Measurements from ENCODE around the gene PPFIA2. TPM values are rescaled to one million over a fixed set of nuclear protein-coding genes. Genes with fewer than 3 reads are reported as not detected.

PPFIA2 gene
- total RNA-seq, 4 donors from 2014 or later: 0.81 to 25.2 (median 4.9) TPM

DNA sequence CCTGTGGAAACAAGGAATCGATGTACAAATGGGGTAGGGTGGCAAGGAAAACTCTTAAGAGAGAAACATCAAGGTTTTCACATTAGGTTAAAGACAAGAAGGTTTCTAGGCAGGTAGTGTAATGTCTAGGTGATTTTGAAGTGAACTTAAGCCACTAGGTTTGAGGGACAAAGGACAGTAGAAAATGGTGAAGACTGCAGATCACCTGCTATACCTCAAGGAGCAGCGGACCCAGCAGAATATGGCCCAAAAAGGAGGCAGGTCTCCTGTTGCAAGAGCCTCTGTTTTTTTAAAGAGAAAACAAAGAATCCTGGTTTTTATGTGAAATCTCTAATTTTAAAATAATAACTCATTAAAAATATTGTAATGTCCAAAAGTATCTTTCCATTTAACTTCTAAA is 503.2 kb downstream of the PPFIA2 start:
- Histone ChIP-seq H3K27me3 (no peaks in the 10 kb centered on the region), H3K4me1 (no peaks in the 10 kb centered on the region), H3K36me3 (no peaks in the 10 kb centered on the region), H3K9me3 (no peaks in the 10 kb centered on the region), H3K27ac (no peak overlapping the region), H3K4me3 (no peak overlapping the region)
- 82 to 97% methylated on average over 2 of the region's 2 CpGs for WGBS, 2 donors (ENCODE audit: low coverage in 1 of 2)
- no peak for ATAC-seq
- TF ChIP-seq EP300 (IDR thresholded peaks at IDR 0.05) (no peak), POLR2A (IDR thresholded peaks at IDR 0.05) (no peak), POLR2AphosphoS5 (IDR thresholded peaks at IDR 0.05) (no peak)
- TF ChIP-seq, protein P1, sequence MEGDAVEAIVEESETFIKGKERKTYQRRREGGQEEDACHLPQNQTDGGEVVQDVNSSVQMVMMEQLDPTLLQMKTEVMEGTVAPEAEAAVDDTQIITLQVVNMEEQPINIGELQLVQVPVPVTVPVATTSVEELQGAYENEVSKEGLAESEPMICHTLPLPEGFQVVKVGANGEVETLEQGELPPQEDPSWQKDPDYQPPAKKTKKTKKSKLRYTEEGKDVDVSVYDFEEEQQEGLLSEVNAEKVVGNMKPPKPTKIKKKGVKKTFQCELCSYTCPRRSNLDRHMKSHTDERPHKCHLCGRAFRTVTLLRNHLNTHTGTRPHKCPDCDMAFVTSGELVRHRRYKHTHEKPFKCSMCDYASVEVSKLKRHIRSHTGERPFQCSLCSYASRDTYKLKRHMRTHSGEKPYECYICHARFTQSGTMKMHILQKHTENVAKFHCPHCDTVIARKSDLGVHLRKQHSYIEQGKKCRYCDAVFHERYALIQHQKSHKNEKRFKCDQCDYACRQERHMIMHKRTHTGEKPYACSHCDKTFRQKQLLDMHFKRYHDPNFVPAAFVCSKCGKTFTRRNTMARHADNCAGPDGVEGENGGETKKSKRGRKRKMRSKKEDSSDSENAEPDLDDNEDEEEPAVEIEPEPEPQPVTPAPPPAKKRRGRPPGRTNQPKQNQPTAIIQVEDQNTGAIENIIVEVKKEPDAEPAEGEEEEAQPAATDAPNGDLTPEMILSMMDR (IDR thresholded peaks at IDR 0.05): no peak

DNA sequence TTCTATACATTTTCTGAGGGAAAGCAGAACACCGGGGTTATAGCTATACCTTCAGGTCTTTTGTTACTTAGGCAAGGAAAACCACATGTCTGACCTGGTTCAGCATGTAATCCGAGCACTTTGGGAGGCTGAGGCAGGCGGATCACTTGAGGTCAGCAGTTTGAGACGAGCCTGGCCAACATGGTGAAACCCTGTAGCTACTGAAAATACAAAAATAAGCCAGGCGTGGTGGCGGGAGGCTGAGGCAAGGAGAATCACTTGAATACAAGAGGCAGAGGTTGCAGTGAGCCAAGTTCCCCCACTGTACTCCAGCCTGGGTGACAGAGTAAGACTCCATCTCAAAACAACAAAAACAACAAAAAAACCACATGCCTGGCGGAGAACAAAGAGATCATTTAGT is 503.7 kb downstream of the PPFIA2 start:
- Histone ChIP-seq H3K9me3 (no peaks in the 10 kb centered on the region), H3K27me3 (no peaks in the 10 kb centered on the region), H3K4me3 (no peak overlapping the region), H3K27ac (no peak overlapping the region), H3K36me3 (no peaks in the 10 kb centered on the region), H3K4me1 (no peaks in the 10 kb centered on the region)
- WGBS, 2 donors (ENCODE audit: low coverage in 1 of 2): 93 to 100% methylated on average over 1 to 3 of the region's 7 CpGs
- TF ChIP-seq, protein P1 (IDR thresholded peaks at IDR 0.05): no peak
- TF ChIP-seq EP300 (IDR thresholded peaks at IDR 0.05) (no peak), POLR2A (IDR thresholded peaks at IDR 0.05) (no peak), POLR2AphosphoS5 (IDR thresholded peaks at IDR 0.05) (no peak)
- no peak for ATAC-seq

DNA sequence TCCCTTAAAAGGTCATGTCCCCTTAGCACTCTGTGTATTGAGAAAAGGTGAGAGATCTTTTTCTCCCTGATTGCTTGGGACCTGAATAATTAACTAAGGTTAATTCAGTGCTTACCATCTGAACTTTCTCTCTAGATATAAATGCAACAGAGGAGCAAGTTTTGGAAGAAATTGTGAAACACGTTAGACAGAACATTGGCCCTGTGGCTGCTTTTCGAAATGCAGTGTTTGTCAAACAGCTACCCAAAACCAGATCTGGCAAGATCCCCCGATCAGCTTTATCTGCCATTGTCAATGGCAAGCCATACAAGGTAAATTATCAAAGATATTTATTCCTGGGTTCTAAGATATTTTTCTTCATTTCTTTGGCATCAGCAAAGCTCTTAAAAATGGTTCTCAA is 505.8 kb downstream of the PPFIA2 start:
- WGBS, 2 donors (ENCODE audit: low coverage in 1 of 2): 75 to 86% methylated on average over 3 of the region's 3 CpGs
- Histone ChIP-seq H3K4me3 (no peak overlapping the region), H3K27ac (no peak overlapping the region), H3K4me1 (no peaks in the 10 kb centered on the region), H3K27me3 (no peaks in the 10 kb centered on the region), H3K36me3 (no peaks in the 10 kb centered on the region), H3K9me3 (no peaks in the 10 kb centered on the region)
- ATAC-seq: no peak
- no peak for TF ChIP-seq EP300 (IDR thresholded peaks at IDR 0.05)
- no peak for TF ChIP-seq POLR2AphosphoS5 (IDR thresholded peaks at IDR 0.05)
- TF ChIP-seq POLR2A (IDR thresholded peaks at IDR 0.05): no peak
- TF ChIP-seq, protein P1 (IDR thresholded peaks at IDR 0.05): no peak

DNA sequence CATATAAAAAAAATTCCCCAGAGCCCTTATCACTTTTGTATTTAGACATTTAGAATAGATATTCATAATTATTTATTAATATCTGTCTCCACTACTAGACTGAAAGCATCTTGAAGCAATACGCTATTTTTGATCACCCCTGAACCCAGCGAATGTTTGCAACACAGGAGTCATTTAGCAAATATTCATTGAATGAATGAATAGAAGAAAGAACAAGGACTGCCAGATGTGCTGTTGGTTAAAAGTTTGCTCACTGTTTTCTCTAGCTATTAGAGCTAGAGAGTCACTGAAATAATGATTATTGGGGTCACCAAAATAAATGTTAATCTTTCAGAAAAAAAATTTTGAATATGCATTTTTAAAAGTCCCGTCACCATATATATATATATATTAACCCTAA is 506.9 kb downstream of the PPFIA2 start:
- no peaks in the 10 kb centered on the region for H3K9me3 ChIP-seq
- no peak overlapping the region for H3K4me3 ChIP-seq
- H3K36me3 ChIP-seq: no peaks in the 10 kb centered on the region
- 82 to 83% methylated on average over 3 of the region's 3 CpGs for WGBS, 2 donors (ENCODE audit: low coverage in 1 of 2)
- no peaks in the 10 kb centered on the region for H3K4me1 ChIP-seq
- no peaks in the 10 kb centered on the region for H3K27me3 ChIP-seq
- H3K27ac ChIP-seq: no peak overlapping the region
- no peak for TF ChIP-seq POLR2A (IDR thresholded peaks at IDR 0.05)
- no peak for ATAC-seq

DNA sequence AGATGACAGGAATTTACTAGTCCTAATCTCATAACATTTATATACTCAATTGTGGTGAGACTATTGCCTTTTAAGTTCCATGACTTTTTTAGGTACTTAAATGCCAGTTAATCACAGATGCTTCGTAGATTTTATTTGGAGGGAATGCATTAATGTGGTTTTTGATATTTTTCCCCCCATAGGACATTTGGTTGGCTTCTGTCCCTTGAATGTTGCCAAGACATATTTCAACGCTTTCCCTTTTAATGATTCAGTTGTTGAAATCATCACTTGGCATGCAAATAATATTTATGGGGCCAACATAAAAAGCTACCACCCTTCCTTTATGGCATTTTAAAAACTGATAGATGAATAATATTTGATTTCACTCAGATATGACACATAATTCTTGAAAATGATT is 509.2 kb downstream of the PPFIA2 start:
- H3K27ac ChIP-seq: no peak overlapping the region
- TF ChIP-seq POLR2AphosphoS5 (IDR thresholded peaks at IDR 0.05) (no peak), POLR2A (IDR thresholded peaks at IDR 0.05) (no peak), EP300 (IDR thresholded peaks at IDR 0.05) (no peak)
- TF ChIP-seq, protein P1 (IDR thresholded peaks at IDR 0.05): no peak

More for the DNA sequence above, 509.2 kb downstream of the PPFIA2 start:
- Histone ChIP-seq H3K27me3 (no peaks in the 10 kb centered on the region), H3K36me3 (no peaks in the 10 kb centered on the region), H3K4me1 (no peaks in the 10 kb centered on the region), H3K9me3 (no peaks in the 10 kb centered on the region), H3K4me3 (no peak overlapping the region)
- ATAC-seq: no peak
- WGBS, 2 donors (ENCODE audit: low coverage in 1 of 2): 38 to 39% methylated on average over 2 of the region's 2 CpGs
